HepG2 (cell line): ENCODE data around the gene NBPF20. TPM values are rescaled to one million over a fixed set of nuclear protein-coding genes. Genes with fewer than 3 reads are reported as not detected.

Source experiments
- CEBPG ChIP-seq: IDR thresholded peaks from 2 replicates; pipeline ENCODE4 v1.6.1; 2016
- ELF3 ChIP-seq: IDR thresholded peaks from 2 replicates; pipeline ENCODE4 v1.6.1; 2016; ENCODE audit warnings: missing genetic modification reagents, missing compliant biosample characterization
- EP300 ChIP-seq, 3 experiments: sonication (generic) in 1 of 3; formaldehyde crosslinking in 1 of 3; IDR thresholded peaks; 2 replicates each; pipeline versions ENCODE4 v1.5.1 to v1.6.1; 2011 to 2020; ENCODE audit warnings: low read depth in 2 of 3, low read length in 2 of 3, borderline replicate concordance in 1 of 3, improper control_type of control experiment in 1 of 3, mild to moderate bottlenecking in 1 of 3, missing genetic modification reagents in 1 of 3, moderate library complexity in 1 of 3
- ETV5 ChIP-seq: IDR thresholded peaks from 2 replicates; pipeline ENCODE4 v1.6.1; 2018; ENCODE audit warnings: missing biosample characterization, missing genetic modification reagents, inconsistent platforms, borderline replicate concordance
- GTF2F1 ChIP-seq: fragments of 150-350 bp; IDR thresholded peaks from 2 replicates; pipeline ENCODE4 v1.6.1; 2014; ENCODE audit warnings: low read length
- KAT8 ChIP-seq: IDR thresholded peaks from 2 replicates; pipeline ENCODE4 v1.6.1; 2016; ENCODE audit warnings: missing genetic modification reagents, missing compliant biosample characterization
- NFYC ChIP-seq: IDR thresholded peaks from 2 replicates; pipeline ENCODE4 v1.6.1; 2016; ENCODE audit warnings: missing genetic modification reagents, missing compliant biosample characterization
- PATZ1 ChIP-seq: sonication (generic); formaldehyde crosslinking; IDR thresholded peaks from 2 replicates; pipeline ENCODE4 v1.4.0; 2020; ENCODE audit warnings: missing genetic modification reagents
- RBFOX2 ChIP-seq: fragments of 200-400 bp; formaldehyde crosslinking; IDR thresholded peaks from 2 replicates; pipeline ENCODE4 v1.6.1; 2017; ENCODE audit warnings: low read depth, mild to moderate bottlenecking, low read length
- SNAPC4 ChIP-seq: sonication (generic); formaldehyde crosslinking; IDR thresholded peaks from 2 replicates; pipeline ENCODE4 v1.4.0; 2020; ENCODE audit warnings: mild to moderate bottlenecking, missing genetic modification reagents
- TFDP2 ChIP-seq: sonication (generic); formaldehyde crosslinking; IDR thresholded peaks from 2 replicates; pipeline ENCODE4 v1.4.0; 2020; ENCODE audit warnings: missing genetic modification reagents
- ZNF331 ChIP-seq: sonication (generic); formaldehyde crosslinking; IDR thresholded peaks from 2 replicates; pipeline ENCODE4 v1.4.0; 2020; ENCODE audit warnings: missing genetic modification reagents
- ZNF740 ChIP-seq: sonication (generic); formaldehyde crosslinking; IDR thresholded peaks from 2 replicates; pipeline ENCODE4 v1.4.0; 2020; ENCODE audit warnings: missing genetic modification reagents
- polyA plus RNA-seq, 8 experiments: library from polyadenylated mRNA; depleted of rRNA in 3 of 8; stranded (reverse) in 7 of 8; unstranded in 1 of 8; fragments of >200 nt; fragmentation: Illumina TruSeq in 4 of 8; extraction: Trizol in 4 of 8; gene quantifications; 2 replicates each; pipeline versions ENCODE4 v1.2.1 to v1.2.3, GENCODE V29; 2011 to 2016; ENCODE audit warnings: low read depth in 4 of 8, missing spikeins in 1 of 8, mixed read lengths in 1 of 8; ENCODE audit not compliant: insufficient read depth in 1 of 8
- total RNA-seq, 5 experiments: library from RNA; depleted of rRNA; stranded (reverse); fragments of >200 nt; fragmentation: Illumina TruSeq; extraction: Trizol; gene quantifications; 2 replicates each; pipeline ENCODE4 v1.2.3, GENCODE V29; 2016; ENCODE audit warnings: low read depth in 1 of 5
- TF ChIP-seq, protein P1 (sequence below): IDR thresholded peaks from 2 replicates; pipeline ENCODE4 v1.4.0; 2020; ENCODE audit warnings: mild to moderate bottlenecking, missing genetic modification reagents

Gene NBPF20
- total and polyA plus RNA-seq, 2 of the 13 experiments (the other 11 are each of a cell fraction or from before 2014, with no cell fraction given): 3.0 to 3.1 TPM

DNA sequence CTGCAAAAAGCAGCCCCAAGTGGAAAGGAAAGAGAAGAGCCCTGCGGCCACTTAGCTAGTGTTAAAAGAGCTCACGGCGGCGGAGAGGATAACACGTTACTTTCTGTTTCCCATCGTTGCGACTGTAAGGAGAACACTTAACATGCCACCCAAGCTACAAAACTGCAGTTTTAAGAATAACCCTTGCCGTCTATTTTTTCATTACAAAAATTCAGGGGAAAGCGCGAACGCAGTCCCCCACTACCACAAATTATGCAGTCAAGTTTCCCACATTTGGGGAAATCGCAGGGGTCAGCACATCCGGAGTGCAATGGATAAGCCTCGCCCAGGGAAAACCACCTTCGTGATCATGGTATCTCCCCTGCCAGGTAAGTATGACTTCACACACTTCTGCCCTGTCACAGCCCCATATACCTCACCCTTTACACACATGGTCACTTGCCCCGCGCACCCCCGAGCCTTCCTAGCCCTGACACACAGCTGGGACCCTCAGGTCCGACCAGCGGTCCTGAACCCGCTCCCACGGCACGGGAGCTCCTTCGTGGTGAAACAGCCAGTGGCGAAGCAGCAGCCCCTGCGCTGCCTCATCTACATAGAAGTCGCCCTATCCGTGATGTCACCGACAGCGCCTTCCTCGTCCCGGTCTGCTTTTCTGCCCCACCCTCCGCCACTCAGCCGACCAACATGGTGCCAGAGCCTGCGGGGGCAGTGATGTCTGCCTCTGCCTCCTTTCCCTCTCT lies 40.2 kb upstream of the NBPF20 start (continued):
- TF ChIP-seq PATZ1 (CRISPR knock-in tag): 0 out of 2 replicates have a peak, but pooled peaks have one; percentile 27
- 0 out of 2 replicates have a peak, but pooled peaks have one; percentile 17 for TF ChIP-seq ZNF740 (CRISPR knock-in tag)
- peak; percentile 47; the same call in 1 of the 2 replicates for TF ChIP-seq ZNF331 (CRISPR knock-in tag)
- peak; percentile 33; the same call in 1 of the 2 replicates for TF ChIP-seq CEBPG (CRISPR knock-in tag)
- TF ChIP-seq ETV5: peak; percentile 50
- TF ChIP-seq GTF2F1: peak; percentile 92
- TF ChIP-seq RBFOX2: peak; percentile 73
- TF ChIP-seq TFDP2: 0 out of 2 replicates have a peak, but pooled peaks have one; percentile 24
- TF ChIP-seq SNAPC4 (CRISPR knock-in tag): peak; percentile 99
- TF ChIP-seq, protein P1, sequence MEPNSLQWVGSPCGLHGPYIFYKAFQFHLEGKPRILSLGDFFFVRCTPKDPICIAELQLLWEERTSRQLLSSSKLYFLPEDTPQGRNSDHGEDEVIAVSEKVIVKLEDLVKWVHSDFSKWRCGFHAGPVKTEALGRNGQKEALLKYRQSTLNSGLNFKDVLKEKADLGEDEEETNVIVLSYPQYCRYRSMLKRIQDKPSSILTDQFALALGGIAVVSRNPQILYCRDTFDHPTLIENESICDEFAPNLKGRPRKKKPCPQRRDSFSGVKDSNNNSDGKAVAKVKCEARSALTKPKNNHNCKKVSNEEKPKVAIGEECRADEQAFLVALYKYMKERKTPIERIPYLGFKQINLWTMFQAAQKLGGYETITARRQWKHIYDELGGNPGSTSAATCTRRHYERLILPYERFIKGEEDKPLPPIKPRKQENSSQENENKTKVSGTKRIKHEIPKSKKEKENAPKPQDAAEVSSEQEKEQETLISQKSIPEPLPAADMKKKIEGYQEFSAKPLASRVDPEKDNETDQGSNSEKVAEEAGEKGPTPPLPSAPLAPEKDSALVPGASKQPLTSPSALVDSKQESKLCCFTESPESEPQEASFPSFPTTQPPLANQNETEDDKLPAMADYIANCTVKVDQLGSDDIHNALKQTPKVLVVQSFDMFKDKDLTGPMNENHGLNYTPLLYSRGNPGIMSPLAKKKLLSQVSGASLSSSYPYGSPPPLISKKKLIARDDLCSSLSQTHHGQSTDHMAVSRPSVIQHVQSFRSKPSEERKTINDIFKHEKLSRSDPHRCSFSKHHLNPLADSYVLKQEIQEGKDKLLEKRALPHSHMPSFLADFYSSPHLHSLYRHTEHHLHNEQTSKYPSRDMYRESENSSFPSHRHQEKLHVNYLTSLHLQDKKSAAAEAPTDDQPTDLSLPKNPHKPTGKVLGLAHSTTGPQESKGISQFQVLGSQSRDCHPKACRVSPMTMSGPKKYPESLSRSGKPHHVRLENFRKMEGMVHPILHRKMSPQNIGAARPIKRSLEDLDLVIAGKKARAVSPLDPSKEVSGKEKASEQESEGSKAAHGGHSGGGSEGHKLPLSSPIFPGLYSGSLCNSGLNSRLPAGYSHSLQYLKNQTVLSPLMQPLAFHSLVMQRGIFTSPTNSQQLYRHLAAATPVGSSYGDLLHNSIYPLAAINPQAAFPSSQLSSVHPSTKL (CRISPR knock-in tag): peak; percentile 48; the same call in 1 of the 2 replicates
- TF ChIP-seq NFYC: 0 out of 2 replicates have a peak, but pooled peaks have one; percentile 10
- peak; percentile 32; the same call in 1 of the 2 replicates for TF ChIP-seq KAT8 (CRISPR knock-in tag)
- TF ChIP-seq ELF3 (CRISPR knock-in tag): peak; percentile 28; the same call in 1 of the 2 replicates
- peak in 1 of 2 experiments; percentile 29; a peak in 1 of 4 replicates for TF ChIP-seq EP300 (IDR thresholded peaks at IDR 0.05; ENCODE audit: low read depth in 2 of 2, low read length in 2 of 2)
- peak; percentile 51; the same call in 1 of the 2 replicates for TF ChIP-seq EP300 (CRISPR knock-in tag; IDR thresholded peaks at IDR 0.05; ENCODE audit: borderline replicate concordance)
